Hepatocyte (in vitro differentiated cells): ENCODE results near the gene ACKR3. TPM values are rescaled to one million over a fixed set of nuclear protein-coding genes. Genes with fewer than 3 reads are reported as not detected.

Source experiments
- DNase-seq: peaks from one replicate; pipeline ENCODE4 v3.0.0-alpha.2; 2016; ENCODE audit warnings: low spot score
- H2AFZ ChIP-seq: fragments of 200-600 bp; sonication (generic); 2 replicates; pipeline ENCODE4 v1.6.0; 2016; ENCODE audit warnings: antibody characterized with exemption, mild to moderate bottlenecking
- H3K27ac ChIP-seq: fragments of 200-600 bp; sonication (generic); 2 replicates; pipeline ENCODE4 v1.5.1; 2016; ENCODE audit warnings: mild to moderate bottlenecking
- H3K27me3 ChIP-seq: fragments of 200-600 bp; sonication (generic); 2 replicates; pipeline ENCODE4 v1.6.1; 2016
- H3K36me3 ChIP-seq: fragments of 200-600 bp; sonication (generic); replicated peaks from 2 replicates; pipeline ENCODE4 v1.5.1; 2016; ENCODE audit warnings: low read depth; ENCODE audit not compliant: insufficient read depth
- H3K4me1 ChIP-seq: fragments of 200-600 bp; sonication (generic); 2 replicates; pipeline ENCODE4 v1.5.1; 2016; ENCODE audit warnings: mild to moderate bottlenecking, moderate library complexity; ENCODE audit not compliant: insufficient read depth
- H3K4me2 ChIP-seq: fragments of 200-600 bp; sonication (generic); 2 replicates; pipeline ENCODE4 v1.6.0; 2016
- H3K4me3 ChIP-seq: fragments of 200-600 bp; sonication (generic); 2 replicates; pipeline ENCODE4 v1.5.1; 2016; ENCODE audit warnings: mild to moderate bottlenecking
- H3K79me2 ChIP-seq: fragments of 200-600 bp; sonication (generic); 2 replicates; pipeline ENCODE4 v1.6.0; 2017; ENCODE audit warnings: mild to moderate bottlenecking
- H3K9me2 ChIP-seq: fragments of 200-600 bp; sonication (generic); replicated peaks from 2 replicates; pipeline ENCODE4 v1.6.0; 2017; ENCODE audit warnings: mild to moderate bottlenecking; ENCODE audit not compliant: insufficient read depth
- H3K9me3 ChIP-seq: fragments of 200-600 bp; sonication (generic); 2 replicates; pipeline ENCODE4 v1.5.1; 2016; ENCODE audit warnings: low read depth, mild to moderate bottlenecking
- H4K20me1 ChIP-seq: fragments of 200-600 bp; sonication (generic); 2 replicates; pipeline ENCODE4 v1.6.0; 2016; ENCODE audit warnings: mild to moderate bottlenecking; ENCODE audit not compliant: insufficient read depth, poor library complexity, severe bottlenecking
- CTCF ChIP-seq: fragments of 200-600 bp; sonication (generic); IDR thresholded peaks from 2 replicates; pipeline ENCODE4 v1.5.1; 2016; ENCODE audit warnings: antibody characterized with exemption, mild to moderate bottlenecking; ENCODE audit not compliant: poor library complexity
- EZH2 ChIP-seq: fragments of 200-600 bp; sonication (generic); IDR thresholded peaks from 2 replicates; pipeline ENCODE4 v1.6.1; 2016; ENCODE audit warnings: antibody characterized with exemption, mild to moderate bottlenecking, borderline replicate concordance
- EZH2phosphoT487 ChIP-seq: fragments of 200-600 bp; sonication (generic); IDR thresholded peaks from one replicate; pipeline ENCODE4 v1.6.1; 2018; ENCODE audit warnings: antibody characterized with exemption, mild to moderate bottlenecking, low read depth, moderate library complexity; ENCODE audit not compliant: unreplicated experiment, severe bottlenecking
- WGBS: methylation state at CpG from one replicate; pipeline ENCODE4 v1.1.6; 2016; ENCODE audit warnings: low lambda C conversion rate; ENCODE audit errors: missing lambda C conversion rate; 5-methylcytosine and 5-hydroxymethylcytosine counted together
- polyA plus RNA-seq: library from polyadenylated mRNA; unstranded; fragments of >200 nt; fragmentation: Nextera tagmentation; extraction: Ambion mirVana; gene quantifications from 2 replicates; pipeline ENCODE4 v1.2.1, GENCODE V29; 2016
- total RNA-seq: library from RNA; depleted of rRNA; stranded (reverse); fragments of >200 nt; gene quantifications from 2 replicates; pipeline ENCODE4 v1.2.3, GENCODE V29; 2014

Gene ACKR3
- total and polyA plus RNA-seq, 2 experiments from 2014 or later, result 49.5 to 58.9 TPM

- TF ChIP-seq CTCF, result no peak
Measured at GRCh38 chr2:236548179-236548921, 21.3 kb upstream of the ACKR3 start.

GRCh38 chr2:236549165-236549564 lies 20.5 kb upstream of the ACKR3 start:
- H2AFZ ChIP-seq, result no peak overlapping the region
- H3K9me2 ChIP-seq, result no peaks in the 10 kb centered on the region
- H3K79me2 ChIP-seq, result no peaks in the 10 kb centered on the region
- WGBS, result 90% methylated on average over 4 of the region's 4 CpGs
- peaks cover 6% of the 10 kb centered on the region for H3K4me1 ChIP-seq
- H3K27me3 ChIP-seq, result no peaks in the 10 kb centered on the region
- H3K36me3 ChIP-seq, result no peaks in the 10 kb centered on the region
- H3K27ac ChIP-seq, result no peak overlapping the region
- H3K4me2 ChIP-seq, result no peak overlapping the region
- no peak for DNase-seq
- no peak overlapping the region for H3K4me3 ChIP-seq
- no peaks in the 10 kb centered on the region for H3K9me3 ChIP-seq
- TF ChIP-seq EZH2, result no peak
- no peak for TF ChIP-seq EZH2phosphoT487
- no peak for TF ChIP-seq CTCF
- H4K20me1 ChIP-seq, result no peaks in the 10 kb centered on the region

More at GRCh38 chr2:236548179-236548921, 21.3 kb upstream of the ACKR3 start:
- H2AFZ ChIP-seq, result no peak overlapping the region
- 67% methylated on average over 5 of the region's 5 CpGs for WGBS
- no peak for DNase-seq
- H3K4me1 ChIP-seq, result peaks cover 6% of the 10 kb centered on the region
- no peaks in the 10 kb centered on the region for H3K27me3 ChIP-seq
- H3K4me2 ChIP-seq, result no peak overlapping the region
- H3K36me3 ChIP-seq, result no peaks in the 10 kb centered on the region
- H3K4me3 ChIP-seq, result no peak overlapping the region
- no peaks in the 10 kb centered on the region for H4K20me1 ChIP-seq
- no peaks in the 10 kb centered on the region for H3K9me2 ChIP-seq
- H3K27ac ChIP-seq, result no peak overlapping the region
- no peaks in the 10 kb centered on the region for H3K79me2 ChIP-seq
- H3K9me3 ChIP-seq, result no peaks in the 10 kb centered on the region

GRCh38 chr2:236550290-236550689 lies 19.3 kb upstream of the ACKR3 start:
- WGBS, result 98% methylated on average over 8 of the region's 8 CpGs
- DNase-seq, result no peak
- H3K9me3 ChIP-seq, result no peaks in the 10 kb centered on the region
- no peak overlapping the region for H3K4me3 ChIP-seq
- H2AFZ ChIP-seq, result no peak overlapping the region
- H3K79me2 ChIP-seq, result no peaks in the 10 kb centered on the region
- H3K27me3 ChIP-seq, result no peaks in the 10 kb centered on the region
- H3K27ac ChIP-seq, result no peak overlapping the region
- H3K4me1 ChIP-seq, result peaks cover 6% of the 10 kb centered on the region
- H3K9me2 ChIP-seq, result no peaks in the 10 kb centered on the region
- TF ChIP-seq EZH2 (no peak), EZH2phosphoT487 (no peak)
- H3K4me2 ChIP-seq, result no peak overlapping the region
- no peaks in the 10 kb centered on the region for H3K36me3 ChIP-seq
- H4K20me1 ChIP-seq, result no peaks in the 10 kb centered on the region

GRCh38 chr2:236550701-236551465 lies 18.7 kb upstream of the ACKR3 start:
- TF ChIP-seq CTCF, result no peak
- no peak overlapping the region for H2AFZ ChIP-seq
- no peaks in the 10 kb centered on the region for H3K36me3 ChIP-seq
- H3K27ac ChIP-seq, result no peak overlapping the region
- peaks cover 6% of the 10 kb centered on the region for H3K4me1 ChIP-seq
- H3K27me3 ChIP-seq, result no peaks in the 10 kb centered on the region
- WGBS, result 88% methylated on average over 13 of the region's 13 CpGs
- H3K79me2 ChIP-seq, result no peaks in the 10 kb centered on the region
- H3K9me3 ChIP-seq, result no peaks in the 10 kb centered on the region
- no peak for DNase-seq
- H4K20me1 ChIP-seq, result no peaks in the 10 kb centered on the region
- H3K4me3 ChIP-seq, result no peak overlapping the region
- H3K4me2 ChIP-seq, result no peak overlapping the region
- H3K9me2 ChIP-seq, result no peaks in the 10 kb centered on the region
